Fibroblast of skin of right biceps (primary cell): ENCODE measurements around the gene CLSTN2.

Source experiments
- DNase-seq: peaks from one replicate; pipeline ENCODE4 v3.0.0-alpha.2; 2013

Gene CLSTN2

DNA sequence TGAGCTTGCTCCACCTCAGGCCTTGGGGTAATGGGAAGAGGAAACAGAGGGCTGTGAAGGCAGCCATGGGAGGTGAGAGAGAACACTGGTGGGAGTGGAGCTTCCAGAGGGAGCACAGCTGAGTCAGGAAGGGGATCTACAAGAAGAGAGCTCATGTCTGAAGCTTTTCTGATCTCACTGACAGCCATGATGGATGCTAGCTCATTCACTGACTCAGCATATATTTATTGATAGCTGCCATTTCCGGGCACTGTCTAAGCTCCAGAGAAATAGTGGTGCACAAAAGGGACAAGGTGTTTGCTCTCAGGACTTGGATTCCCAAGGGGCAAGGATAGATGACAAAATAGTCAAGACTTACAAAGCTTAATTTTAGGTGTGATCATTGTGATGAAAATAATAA, 218.8 kb downstream of the CLSTN2 start:
- DNase-seq = no peak

DNA sequence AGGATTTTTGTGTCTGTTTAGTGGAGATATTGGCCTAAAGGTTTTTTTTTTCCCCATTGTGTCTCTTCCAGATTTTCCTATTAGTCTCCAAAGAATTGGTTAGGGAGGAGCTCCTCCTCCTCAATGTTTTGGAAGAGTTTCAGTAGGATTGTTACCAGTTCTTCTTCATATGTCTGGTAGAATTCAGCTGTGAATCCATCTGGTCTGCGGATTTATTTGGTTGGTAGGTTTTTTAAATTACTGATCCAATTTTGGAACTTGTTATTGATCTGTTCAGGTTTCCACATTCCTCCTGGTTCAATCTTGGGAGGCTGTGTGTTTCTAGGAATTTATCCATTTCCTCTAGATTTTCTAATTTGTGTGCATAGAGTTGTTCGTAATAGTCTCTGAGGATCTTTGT, 222.2 kb downstream of the CLSTN2 start:
- no peak for DNase-seq

DNA sequence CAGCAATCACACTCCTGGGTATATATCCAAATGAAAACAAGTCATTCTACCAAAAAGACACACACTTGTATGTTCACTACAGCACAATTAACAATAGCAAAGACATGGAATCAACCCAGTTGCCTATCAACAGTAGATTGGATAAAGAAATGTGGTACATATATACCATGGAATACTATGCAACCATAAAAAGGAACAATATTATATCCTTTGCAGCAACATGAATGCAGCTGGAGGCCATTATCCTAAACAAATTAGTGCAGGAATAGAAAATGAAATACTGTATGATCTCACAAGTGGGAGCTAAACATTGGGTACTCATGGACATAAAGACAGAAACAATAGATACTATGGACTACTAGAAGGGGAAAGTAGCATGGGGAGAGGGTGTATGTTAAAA, 224.7 kb downstream of the CLSTN2 start:
- DNase-seq = no peak

DNA sequence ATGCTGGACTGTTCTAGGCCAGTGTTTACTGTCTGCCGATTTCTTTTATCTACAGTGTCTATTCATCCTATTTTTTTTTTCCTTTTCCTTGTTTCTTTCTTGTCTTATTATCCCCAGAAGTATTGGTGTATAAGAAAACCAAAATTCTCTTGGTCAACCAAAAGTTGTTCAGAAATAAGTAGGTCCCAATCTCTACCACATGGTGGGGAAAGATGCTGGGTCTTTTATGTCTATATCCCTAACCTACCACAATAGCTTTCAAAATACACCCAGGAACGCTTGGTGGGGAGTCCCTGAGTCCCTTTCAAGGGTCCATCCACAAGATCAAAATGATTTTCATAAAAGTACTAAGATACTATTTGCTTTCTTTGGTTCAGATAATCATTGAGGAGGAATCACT, 225.6 kb downstream of the CLSTN2 start:
- DNase-seq = no peak

DNA sequence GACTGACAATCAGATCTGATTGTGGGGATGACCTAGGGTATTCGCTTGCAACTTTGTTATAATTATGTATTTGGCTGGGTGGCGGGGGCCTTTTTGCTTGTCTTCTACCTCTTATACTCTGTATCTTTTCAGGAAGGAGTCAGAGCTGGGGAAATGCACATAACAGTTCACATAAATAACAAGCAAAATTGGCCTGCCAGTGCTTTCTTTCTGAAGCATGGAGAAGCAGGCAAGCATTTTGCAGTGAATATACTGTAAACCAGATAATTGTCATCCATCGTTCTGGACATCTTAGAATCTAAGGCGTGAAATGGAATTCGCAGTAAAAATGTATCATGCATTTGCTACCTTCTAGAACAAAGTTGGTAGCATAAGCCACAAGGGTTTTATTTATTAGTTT, 227.6 kb downstream of the CLSTN2 start:
- no peak for DNase-seq

DNA sequence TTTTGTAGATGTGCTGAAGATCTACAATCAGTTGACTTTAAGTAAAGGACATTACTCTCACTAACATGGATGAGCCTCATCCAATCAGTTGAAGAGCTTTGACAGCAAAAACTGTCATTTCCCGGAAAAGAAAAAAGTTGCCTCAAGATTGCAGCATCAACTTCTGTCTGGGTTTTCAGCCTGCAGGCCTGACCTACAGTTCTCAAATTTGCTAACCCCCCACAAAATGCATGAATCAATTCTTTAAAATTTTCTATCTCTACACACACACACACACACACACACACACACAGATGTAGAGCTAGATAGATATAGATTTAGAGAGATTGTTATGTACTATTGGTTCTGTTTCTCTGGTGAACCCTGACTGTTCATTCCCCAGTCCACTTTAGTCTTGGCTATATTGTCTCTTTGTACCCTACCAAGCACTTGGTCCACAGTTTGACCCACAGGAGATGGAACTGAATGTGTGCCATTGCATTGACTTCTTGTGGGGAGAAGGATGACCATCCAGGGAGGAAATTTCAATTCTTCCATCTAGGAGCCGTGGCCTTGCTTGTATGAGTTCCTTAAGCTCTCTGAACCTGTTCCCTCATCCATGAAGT, 228.3 kb downstream of the CLSTN2 start:
- no peak for DNase-seq

DNA sequence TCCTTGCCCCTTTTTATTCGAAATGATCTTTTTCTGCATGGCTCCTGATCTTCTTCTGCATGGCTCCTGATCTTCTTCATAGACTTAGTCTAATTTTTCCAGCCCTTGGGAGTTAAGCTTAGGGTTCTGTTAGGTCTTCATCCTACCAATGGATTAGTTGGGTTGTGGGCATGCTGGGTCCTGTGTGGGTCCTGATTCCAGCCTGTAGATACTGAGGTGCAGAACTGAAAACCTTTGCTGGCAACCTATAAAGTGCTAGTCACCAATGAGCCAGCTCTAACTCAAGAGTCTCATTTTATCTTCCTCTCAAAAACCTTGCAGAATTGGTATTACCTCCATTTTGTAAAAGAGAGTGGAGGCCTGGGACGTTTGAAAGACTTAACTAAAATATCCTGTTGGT, 229.2 kb downstream of the CLSTN2 start:
- no peak for DNase-seq

DNA sequence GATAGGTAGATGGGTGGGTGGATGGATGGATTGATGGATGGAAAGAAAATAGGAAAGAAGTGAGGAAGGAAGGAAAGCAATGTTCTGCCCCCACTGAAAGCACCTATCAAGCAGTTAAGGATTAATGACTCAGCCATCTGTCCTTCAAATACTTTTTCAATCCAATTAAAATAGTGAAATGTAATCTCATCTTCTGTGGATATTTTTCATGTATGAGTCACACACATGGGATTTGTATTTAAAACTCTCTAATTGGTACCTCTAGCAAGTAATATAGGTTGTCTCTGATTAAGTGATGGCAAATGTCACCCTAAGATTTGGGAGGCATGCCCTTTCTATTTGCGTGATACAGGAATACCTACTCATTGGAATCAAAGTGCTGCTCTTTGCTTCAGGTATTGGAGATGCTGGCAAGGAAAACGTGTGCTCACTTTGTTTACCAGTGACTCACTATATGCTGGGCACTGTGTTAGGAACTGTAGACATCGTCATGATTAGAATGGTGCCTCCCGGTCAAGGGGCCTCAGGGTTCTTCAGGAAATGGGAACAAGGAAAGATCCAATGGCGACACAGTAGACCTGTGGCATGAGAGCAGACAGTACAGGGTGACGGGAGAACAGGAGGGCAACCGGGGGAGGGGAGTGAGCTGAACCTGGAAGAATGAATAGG, 230.1 kb downstream of the CLSTN2 start:
- DNase-seq = peak; percentile 40

DNA sequence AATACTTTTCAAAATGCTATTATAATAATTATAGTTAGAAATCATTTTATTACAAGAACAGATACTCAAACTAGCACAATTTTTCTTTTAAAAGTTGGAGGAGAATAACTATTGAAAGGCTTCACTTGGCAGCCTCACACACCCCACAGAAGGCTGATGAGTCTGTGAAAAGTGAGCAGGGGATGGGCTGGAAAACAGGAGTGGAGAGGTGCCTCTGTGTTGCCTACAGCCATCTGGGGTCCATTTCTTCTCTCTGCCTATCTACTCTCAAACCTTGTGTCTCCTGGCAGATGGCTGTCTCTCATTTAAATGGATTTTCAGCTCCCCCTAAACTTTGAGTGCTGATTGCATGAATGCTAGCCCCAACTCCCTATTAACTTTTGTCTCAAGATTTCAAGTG, 230.8 kb downstream of the CLSTN2 start:
- no peak for DNase-seq

DNA sequence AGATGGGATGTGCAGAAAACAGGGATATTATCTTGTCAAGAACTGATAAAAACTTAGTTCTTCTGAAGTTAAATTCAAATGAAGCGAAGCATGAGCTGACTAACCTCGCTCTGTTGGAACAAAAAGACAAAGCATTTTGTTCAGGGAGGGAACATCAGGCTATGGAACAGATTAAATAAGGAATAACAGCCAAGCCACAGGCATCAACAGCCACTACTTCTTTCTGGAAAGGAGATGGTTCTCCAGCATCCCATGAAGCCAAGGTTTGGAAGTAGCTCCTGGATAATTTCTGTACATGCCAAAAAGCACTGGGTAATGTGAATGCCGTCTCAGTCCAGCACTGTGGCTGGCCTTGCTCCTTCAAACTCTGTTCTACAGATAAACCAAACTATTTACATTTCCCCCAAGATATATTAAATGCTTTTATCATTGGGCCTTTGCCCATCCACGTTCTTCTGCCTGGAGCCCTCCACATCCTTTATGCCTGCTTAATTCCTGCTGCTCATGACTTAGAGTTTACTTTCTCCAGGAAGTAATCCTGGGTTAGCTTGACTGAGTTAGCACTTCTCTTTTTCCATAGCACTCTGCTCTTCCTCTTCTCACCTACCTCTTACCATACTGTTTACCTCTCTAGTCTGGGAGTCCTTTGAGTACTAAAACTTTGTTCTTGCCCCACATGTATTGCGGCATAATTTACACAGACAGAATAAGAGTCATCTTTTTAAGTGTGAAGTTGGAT, 232.0 kb downstream of the CLSTN2 start:
- DNase-seq = peak; percentile 14

DNA sequence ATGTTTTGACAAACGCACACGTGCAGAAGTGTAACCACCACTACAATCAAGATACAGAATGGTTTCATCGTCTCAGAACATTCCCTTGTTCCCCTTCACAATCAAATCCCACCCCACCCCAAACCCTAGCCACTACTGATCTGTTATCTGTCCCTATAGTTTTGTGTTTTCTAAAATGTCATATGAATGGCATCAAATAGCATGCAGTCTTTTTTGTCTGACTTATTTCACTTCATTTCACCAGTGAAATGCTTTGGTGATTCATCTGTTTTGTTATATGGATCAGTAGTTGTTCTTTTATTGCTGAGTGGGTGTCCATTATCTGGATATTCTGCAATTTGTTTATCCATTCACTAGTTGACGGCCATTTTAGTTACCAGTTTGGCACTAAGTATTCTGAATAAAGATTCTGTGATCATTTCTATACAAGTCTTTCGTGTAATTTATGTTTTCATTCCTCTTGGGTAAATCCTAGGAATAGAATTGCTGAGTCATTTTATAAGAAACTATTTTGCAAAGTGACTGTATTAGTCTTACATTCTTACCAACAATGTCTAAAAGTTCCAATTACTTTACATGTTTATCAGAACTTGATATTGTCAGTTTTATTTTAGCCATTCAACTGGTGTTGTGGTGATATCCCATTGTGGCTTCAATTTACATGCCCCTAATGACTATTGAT, 232.8 kb downstream of the CLSTN2 start:
- DNase-seq = no peak

DNA sequence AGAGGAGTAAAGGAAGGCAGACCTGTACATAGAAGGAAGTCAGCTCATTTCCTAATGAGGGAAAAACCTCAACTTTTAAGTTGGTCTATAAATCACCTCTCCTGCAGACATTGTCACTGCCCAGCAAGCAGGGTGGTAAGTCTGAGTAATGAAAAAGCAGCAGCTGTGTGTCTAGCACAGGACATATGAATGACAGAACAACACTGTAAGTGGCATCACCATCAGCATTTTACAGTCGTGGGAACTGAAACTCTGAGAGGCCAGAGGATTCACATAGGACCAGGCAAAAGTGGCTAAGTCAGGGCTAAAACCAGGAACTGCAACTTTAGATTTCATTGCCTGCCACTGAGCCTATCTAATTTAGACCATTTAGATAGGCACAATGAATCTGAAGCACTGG, 235.6 kb downstream of the CLSTN2 start:
- DNase-seq = no peak

DNA sequence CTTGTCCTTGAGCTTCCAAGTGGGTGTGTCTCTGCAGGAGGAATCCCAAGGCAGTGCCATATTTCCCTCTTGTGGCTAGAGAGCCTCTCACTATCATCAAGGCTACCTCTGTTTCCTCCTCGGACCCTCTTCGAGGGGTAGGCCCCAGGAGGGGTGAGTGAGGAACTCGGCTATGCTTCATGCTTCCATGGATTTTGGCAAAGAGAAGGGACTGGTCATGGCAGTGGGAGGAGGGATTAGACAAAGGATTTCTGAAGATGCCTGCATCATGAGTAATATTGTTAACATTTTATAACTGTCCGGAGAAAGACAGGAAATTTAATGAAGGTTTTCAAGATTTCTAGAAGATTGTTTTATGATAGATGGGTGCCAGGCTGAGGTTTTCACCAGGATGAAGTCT, 241.5 kb downstream of the CLSTN2 start:
- peak; percentile 71 for DNase-seq

DNA sequence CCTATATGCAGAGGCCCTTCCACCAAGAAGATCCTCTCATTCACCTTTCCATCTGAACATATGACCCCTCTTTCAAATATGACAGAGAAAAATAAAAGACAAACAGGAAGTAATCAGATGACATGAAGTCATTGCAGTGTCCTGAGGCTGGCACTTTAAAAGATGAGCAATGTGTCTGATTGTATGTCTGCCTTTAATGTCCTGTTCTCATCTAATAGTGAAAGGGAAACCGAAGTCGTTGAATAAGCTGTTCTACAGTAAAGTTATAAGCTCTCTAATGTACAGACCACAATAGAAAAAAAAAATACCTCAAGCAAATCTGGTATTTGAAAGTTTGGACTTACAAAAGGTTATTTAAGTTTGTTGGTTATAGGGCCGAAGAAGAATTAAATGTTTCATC, 243.0 kb downstream of the CLSTN2 start:
- DNase-seq = no peak

DNA sequence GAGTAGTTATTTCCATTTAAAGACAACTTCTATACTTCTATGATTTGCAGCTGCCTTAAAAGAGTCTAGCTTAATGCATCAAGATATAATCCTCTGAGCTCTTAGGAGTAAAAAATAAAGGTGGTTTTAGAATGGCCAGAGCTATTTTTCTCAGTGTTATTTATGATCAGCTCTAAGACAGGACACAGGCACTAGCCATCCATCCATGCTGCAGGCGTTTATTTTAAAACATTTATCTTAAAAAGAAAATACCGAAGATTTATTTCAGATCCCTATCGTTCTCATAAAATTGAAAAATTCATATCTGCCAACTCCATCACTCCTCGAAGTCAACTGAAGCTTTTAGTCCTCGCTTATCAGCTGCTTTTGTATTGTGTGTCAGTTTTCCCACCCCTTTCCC, 243.5 kb downstream of the CLSTN2 start:
- no peak for DNase-seq

DNA sequence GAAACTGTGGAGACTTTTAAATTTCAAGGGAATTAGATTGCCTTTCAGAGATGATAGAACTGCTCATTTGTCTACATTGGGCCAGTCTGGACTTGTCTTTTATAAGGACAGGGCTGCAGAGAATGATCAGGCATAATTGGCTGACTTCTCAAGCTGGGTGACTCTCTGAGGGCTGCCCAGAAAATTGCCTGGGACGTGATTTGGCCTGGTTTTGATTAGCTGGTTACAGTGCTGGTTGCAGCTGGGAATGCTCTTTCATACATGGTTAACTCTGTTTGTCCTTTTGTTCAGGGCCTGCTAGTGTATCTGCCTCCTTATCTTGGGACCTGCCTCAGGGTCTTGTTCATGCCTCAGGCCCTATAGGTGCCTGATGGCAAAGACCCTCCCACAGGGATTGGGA, 245.6 kb downstream of the CLSTN2 start:
- DNase-seq = no peak

DNA sequence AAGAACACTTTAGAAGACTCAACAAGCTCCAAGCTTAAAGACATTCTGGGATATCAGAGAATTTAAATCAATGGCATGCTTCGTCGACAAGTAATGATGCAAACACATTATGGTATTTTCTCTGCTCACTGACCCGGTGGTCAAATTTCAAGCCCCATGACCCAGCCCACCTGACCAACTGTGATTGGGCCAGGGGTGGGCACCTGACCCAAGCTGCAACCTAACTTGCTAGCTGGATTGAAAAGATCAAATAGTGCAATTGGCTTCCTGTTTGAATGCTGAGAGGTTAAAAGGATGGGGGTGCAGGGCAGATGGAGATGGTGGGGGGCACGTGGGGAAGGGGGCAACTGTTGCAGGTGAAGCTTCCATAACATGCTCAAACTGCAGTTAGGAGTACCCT, 250.4 kb downstream of the CLSTN2 start:
- no peak for DNase-seq

DNA sequence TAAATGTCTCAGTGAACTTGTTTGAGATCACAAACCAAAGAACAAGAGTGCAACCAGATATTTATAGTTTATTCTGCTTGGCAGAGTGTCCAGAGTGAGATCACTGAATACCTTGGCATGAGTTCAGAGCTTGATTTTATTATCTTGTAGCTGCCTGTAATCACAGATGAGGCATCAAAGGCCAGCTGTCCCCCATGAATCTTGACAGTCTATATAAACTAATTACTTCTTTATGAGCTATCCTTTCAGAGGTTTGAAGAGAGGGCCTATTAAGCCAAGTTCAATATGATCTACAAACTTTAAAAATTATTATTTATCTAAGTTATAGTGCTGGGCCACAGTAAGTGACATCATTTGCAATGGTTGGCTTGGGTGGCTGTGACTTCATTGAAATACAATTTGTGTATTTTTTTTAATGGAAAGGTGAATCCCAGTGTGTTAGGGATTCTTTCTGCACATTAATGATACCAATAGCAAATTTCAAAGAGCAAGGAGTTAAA, 251.5 kb downstream of the CLSTN2 start:
- peak; percentile 73 for DNase-seq

DNA sequence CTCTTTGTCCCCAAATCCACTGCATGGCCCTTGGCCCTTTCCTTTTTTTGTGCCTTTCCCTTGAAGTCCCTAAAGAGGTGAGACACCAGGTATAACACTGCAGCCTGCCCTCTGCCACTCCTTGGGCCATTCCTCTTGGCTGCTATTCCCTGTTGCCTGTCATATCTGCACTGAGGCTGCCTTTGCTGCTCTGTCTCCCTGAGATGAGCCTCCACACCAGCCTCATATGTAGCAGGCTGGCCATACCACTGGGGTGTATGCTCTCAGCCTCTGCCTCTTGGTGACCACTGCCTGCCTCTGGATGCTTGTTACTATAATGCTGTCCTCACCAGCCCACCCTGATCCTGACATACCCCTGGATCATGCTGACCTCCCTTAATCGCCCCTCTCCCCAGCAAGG, 252.0 kb downstream of the CLSTN2 start:
- DNase-seq = no peak

DNA sequence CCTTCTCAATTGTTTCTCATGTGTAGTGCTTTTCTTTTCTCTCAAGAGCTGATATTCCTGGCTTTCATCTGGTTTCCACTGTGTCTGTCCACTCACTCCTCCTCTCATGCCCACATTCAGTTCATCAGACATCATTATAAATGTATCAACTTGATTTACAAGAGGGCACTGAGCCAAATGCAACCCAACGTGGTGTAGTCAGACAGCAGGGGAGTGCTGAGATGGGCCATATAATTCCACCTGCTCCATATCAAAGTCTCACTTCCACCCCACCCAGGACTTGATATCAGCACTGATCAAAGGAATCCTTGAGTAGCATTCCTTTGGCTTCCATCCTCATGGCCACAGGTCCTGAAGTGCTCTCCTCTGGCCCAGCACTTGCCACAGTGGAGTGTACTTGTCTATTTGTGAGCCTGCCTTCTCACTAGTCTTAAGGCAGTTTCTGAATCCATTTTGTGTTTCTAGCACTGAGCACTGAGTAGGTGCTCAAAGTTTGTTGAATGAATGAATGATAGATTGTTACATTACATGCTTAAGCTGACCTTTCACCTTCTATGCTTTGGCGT, 252.8 kb downstream of the CLSTN2 start:
- DNase-seq = no peak

DNA sequence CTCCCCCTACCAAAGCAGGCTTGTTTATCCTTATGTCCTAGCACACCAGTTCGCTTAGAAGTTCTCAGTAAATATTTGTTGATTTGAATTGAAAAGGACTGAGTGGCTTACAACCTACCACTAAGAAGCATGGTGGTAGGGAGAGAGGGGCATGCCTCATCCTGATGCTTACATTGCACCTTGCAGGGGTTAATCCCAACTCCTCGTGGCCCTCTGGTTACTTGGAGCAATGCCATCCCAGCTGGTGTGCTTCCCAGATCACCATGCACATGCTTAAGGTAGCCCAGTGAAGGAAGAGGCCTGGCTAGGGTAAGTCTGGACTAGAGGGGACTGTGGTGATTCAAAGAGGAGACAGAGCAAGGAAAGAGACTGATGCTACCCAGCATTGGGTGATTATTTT, 253.3 kb downstream of the CLSTN2 start:
- DNase-seq = no peak

DNA sequence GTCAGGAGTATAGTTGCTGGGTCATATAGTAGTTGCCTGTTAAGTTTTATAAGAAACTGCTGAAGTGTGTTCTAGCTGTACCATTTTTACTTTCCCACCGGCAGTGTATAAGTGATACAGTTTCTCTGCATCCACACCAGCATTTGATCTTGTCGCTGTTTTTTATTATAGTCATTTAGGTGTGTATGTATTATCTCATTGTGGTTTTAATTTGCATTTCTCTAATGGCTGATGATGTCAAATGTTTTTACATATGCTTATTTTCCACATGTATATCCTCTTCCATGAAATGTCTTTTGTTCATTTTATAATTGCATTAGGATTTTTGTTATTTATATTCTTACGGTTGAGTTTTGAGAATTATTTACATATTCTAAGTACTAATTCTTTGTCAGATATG, 254.3 kb downstream of the CLSTN2 start:
- DNase-seq = no peak

DNA sequence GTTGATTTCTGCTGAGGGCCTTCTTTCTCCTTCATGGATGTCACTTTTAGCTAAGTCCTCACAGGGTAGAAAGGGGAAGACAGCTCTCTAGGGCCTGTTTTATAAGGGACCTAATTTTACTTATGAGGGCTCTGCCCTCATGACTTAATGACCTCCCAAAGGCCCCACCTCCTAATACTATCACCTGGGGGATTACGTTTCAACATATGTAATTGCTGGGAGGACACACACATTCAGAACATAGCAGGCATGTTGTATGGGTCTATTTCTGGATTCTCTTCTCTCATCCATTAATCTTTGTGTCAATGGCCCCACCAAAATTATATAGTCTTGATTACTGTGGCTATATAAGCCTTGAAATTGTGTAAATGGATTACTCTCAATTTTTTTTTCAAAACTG, 255.0 kb downstream of the CLSTN2 start:
- no peak for DNase-seq
